NCI-H2227 (cell line): ENCODE results near the gene KIAA2012.

ENCODE experiments used
- DNase-seq: peaks from one replicate; lab custom pipeline; 2025; ENCODE audit not compliant: unreplicated experiment; lab: John Stamatoyannopoulos, UW

Gene KIAA2012

DNA sequence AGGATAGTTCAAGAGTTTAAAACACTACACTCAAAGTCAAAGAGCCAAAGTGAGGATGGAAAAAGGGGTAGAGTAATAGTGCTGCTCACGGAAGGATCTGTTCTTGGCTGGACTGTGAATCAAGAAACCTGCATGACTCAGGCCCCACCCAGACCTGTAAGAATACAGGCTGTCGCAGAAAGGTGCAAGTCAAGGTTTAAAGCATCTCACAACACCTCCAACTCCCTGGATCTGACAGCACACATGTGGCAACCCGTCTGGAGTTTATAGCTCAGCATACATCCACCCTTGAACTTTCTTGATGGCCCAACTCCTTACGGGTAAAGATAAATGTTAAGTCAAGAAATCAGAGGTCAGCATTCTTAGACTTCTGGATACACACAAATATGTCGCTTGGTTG is 6.3 kb downstream of the KIAA2012 start:
- DNase-seq: no peak

DNA sequence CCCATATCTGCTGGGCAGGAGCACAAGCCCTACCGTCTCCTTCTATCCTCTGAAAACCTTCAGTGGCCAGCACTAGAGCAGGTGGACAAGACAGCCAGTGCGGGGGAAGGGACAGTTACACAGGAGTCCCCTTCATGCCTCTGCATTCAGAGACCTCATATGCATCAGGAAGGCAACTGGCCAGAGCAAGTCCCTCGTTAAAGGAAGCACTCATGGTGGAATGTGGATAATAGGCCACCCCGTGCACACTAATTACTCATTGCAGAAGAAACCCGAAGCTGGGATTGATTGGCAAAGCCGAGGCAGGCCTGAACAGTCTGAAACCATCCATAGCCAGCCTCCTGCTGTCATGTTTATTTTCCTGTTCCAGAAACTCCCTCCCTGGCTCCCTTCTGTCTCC is 11.2 kb downstream of the KIAA2012 start:
- DNase-seq: no peak

DNA sequence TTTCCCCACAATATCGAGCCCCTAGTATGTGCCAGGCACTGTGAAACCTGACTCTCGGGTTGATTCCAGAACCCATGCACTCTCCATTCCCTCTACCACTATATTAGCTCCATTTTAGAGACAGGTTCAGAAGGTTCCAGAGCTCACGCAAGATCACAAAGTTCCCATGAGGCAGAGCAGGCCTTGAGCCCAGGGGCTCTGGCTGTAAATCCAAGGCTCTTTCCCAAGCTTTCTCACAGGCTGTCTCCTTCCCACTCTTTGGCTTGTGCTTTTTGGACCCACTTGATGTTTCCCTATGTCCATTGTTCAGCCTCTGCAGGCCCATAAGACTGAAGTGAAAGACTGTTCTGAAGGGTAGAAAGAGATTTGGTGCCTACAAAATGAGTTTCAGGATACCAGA is 15.7 kb downstream of the KIAA2012 start:
- DNase-seq: no peak

DNA sequence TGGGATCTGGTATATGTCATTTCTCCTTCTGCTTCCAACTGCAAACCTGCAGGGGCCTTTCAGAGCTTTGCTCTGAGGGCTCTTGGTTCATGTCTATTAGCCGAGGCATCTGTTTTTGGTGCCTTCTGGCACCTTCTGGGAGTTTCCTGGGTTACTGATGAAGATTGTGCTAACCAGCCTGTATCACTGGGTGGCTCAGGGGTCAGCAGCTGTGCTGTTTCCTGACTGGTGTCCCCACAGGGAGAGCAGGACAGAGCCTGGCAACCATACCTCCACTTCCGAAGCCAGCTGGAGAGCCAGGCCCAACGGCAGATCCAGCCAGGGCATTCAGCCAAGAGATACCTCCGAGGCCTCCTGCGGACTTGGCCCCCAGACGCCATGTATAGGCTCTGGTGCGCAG is 17.5 kb downstream of the KIAA2012 start:
- no peak for DNase-seq

DNA sequence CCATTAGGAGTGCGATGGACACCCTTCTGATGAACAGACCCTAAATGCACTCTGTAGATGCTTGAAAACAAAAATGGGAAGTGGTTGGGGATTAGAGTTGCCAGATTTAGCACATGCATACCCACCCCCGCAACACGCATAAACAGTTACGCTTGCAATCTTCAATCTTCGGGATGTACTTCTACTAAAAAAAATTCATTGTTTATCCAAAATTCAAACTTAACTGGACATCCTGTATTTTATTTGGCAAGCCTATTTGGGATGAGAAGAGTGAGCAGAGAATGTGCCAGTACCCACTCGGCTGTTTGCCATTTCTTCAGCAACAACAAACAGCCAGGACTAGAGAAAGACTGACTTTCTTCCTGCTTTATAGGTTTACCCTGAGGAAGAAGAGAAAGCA is 18.4 kb downstream of the KIAA2012 start:
- DNase-seq: no peak

DNA sequence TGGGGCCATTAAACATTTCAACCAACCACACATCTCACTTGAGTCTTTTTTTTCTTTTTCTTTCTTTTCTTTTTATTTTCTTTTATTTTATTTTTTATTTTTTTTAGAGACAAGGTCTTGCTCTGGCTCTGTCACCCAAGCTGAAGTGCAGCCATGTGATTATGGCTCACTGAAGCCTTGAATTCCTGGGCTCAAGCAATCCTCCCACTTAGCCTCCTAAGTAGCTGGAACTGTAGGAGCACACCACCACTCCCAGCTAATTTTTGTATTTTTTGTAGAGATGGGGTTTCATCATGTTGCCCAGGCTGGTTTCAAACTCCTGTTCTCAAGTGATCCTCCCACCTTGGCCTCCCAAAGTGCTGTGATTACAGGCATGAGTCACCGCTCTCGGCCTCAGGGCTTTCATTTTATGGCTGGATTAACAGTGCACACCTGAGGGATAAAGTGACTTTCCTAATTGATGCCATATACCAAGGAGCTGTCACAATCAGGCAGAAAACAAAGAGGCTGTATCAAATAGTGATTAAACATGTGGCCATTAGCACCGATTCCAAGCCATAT is 21.5 kb downstream of the KIAA2012 start:
- no peak for DNase-seq

DNA sequence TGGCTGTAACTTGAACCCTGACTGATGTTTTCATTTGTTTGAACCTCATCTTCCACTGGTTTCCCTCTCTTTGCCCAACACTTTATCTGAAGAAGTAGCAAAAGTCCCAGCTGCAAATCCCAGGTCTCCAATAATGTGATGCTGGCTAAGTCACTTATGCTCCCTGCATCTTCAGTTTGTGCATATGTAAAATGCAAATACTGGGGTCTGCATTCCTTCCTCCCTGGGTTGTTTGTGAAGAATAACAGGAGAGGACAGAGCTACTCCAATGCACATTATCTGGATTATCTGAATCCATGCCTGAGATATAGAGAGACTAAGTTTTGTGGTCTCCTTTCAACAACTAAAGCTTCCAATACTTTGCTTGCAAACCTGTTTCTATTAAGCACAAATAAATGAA is 22.2 kb downstream of the KIAA2012 start:
- no peak for DNase-seq

DNA sequence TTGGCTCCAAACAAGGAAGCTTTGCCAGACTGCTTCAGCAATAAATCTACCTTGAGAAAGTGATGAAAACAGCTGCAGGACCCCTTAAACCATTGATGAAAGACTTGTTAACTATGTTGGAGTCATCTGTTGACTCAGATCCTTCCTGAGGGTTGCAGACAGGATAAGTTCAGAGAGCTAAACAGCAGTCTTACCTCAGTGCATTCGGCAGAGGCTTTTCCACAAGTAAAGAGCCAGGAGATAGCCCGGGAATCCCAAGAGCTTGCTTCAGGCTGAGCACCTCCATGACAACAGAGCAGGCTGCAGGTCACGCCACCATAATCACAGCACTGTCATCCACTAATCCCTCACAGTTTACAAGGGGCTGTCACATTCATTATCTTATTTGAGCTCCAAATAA is 23.7 kb downstream of the KIAA2012 start:
- no peak for DNase-seq

DNA sequence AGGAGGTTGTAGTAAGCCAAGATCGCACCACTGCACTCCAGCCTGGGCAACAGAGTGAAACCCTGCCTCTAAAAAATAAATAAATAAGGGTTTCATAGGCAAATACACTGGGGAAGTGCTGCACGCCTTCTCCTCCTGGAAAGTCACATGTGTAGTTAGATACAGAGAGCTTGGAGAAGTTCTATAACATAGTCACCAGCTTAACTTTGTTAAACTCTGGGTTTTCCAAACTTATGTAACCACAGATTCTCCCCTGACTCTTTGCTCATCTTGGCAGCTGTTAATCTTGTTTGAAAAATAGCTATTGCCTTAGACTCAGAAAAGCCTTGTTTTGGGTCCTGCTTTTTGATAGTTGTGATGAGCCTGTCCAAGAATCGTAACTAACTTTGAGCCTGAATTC is 25.2 kb downstream of the KIAA2012 start:
- DNase-seq: no peak

DNA sequence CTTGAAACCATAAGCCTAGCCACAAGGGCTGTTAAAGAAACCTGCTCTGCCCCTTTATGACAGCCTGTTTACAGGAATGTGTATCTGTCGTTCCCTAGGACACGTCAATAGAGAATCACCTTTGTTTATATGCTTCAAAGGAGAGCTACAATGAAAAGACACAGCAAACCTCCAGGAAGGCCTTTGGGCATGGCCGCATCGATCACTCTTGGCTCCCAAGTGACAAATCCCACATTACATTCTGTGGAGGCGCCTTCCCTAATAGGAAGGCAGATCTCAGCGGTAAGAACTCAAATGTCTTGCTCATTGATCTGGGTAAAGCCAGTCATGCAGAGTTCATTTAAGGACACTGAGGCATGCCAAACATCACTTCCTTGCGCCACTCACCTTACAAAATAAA is 26.5 kb downstream of the KIAA2012 start:
- no peak for DNase-seq

DNA sequence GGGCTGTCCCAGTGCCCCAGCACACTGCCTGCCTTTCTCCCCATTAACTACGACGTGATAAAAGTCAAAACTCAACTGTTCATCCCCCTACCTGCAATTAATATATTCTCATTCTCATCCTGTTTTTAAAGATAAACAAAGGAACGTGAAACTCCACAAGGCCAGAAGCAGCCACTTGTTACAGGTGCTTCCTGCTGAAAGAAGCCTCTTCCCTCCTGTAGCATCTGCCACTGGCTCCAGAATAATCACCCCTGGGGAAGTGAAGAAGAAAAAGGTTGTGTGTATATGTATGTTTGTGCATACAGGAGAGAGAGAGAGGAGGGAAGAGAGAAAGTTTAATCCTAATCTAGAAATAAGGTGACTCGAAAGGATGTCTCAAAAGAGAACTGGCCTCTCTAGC is 27.1 kb downstream of the KIAA2012 start:
- no peak for DNase-seq

DNA sequence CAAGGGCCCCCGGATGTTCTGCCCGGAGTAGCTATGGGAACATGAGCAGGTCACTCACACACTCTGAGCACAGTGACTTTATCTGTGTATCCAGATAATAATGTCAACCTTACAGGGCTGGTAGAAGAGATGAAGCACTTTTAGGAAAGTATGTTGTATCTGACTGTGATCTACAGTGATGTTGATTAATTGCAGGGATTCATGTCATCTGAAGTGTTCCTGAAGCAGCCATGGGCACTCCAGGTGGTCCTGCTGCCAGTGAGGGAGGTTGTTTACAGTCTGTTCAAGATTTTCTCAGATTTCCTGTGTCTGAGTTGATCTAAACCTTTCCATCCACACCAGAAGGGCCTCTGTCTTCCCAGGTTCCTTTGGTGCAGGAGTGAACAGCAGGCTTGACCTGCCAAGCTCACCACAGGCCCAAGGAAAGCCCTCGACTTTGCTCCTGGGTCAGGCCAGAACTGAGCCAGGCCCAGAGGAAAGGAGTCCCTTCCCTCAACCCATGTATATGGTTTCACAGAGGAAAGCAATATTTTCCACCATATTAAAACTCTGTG is 28.0 kb downstream of the KIAA2012 start:
- peak; percentile 38 for DNase-seq

DNA sequence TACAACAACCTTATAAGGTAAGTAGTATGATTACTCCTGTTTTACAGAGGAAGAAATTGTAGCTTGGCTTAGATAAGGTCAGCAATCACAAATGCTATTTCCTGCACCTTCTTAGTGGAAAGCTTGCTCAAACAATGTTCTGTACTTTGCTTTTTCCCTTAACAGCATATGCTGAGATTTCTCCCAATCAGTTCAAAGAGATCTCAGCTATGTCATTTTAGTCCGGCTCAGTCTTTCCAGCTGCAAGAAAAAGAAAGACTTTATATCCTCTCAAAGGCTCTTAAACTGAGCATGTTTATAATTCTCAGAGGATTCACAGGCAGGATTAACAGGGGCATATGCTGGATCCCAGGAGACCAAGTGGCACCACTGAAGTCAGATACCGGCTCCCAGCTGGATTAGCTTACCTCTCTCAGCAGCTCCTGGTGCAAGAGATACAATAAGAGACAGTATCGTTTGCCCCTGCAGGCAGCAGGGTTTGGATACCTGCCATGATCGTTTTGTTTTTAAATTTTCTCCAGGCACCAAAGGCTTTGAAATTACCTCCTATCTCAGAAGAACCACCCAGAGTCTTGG is 29.5 kb downstream of the KIAA2012 start:
- DNase-seq: no peak

DNA sequence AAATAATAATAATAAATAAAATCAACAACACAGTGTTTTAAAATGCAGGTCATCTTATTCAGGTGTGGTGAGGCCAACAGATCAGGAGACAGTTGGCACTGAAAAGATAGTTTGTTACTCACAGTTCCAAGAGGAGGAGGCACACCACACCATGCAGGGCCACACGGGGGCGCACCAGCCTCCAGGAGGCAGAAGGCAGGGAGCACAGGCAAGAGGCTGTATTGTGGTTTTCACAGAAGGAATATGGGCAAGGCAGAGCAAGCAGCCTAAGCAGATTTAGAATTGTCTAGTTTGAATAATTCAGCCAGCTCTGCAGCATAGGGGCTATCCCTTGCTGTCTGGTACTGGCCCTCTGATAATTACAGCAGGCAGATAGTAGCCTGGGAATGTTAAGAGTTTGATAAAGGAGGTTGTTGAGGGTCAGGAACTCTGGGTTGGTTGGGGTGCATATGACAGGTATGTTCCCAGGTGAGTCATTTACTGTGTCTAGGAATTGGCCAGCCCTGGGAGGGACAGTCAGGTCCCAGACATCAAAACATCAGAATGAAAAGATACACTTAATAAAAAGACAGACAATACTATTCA is 31.3 kb downstream of the KIAA2012 start:
- DNase-seq: peak; percentile 76

DNA sequence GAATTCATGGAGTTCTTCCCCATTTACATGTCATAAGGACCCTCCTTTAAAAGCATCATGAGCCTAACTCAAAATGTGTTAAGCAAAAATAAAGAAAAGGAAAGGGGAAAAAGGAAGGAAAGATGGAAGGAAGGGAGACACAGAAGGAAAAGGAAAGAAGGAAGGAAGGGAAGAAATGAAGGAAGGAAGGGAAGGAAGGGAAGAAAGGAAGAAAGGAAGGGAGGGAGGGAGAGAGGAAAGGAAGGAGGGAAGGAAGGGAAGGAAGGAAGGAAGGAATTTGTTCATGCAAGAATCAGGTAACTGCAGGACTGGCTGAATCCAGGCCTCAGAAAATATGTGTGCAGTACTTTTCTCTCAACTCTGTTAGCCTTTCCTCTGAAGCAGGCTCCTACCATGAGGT is 32.0 kb downstream of the KIAA2012 start:
- no peak for DNase-seq

DNA sequence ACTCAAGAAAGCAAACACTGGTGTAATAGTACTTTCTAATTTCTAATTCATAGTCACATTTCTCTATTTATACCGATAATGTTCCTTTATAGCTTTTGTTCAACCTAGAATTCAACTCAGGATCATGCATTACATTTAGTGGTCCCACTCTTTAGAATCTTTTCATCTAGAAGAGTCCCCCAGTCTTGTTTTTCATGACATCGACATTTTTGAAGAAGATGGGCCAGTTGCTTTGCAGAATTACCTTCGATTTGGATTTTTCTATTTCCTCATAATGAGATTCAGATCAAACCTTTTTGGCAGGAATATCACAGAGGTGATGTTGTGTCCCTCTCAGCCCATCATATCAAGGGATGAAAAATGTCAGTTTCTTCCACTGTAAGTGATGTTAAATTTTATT is 35.3 kb downstream of the KIAA2012 start:
- DNase-seq: no peak

DNA sequence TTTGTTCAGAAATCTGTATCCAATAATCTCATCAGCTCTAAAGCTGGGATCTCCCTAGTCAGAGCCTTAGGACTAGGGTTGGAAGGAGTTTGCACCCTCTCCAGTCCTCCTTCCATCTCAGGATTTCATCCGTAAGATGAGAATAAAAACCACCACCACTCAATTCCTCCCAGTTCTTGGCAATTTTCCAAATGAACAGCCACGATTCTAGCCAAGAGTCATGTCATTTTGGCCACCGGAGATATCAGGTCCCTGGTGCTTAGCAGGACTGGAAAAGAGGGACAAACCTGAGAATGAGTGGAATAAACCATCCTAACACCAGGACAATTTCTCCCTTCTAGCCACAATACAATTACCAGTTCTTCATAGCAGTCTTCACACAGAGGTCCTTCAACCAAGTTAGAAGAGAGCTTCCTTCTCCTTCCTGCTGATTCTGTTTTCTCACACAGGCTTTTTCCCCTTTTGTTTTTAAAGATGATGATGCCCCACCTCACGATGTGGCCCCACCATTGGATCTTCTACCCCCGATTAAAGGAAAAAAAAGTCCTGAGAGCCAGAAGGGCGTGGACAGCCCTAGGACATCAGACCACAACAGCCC is 36.2 kb downstream of the KIAA2012 start:
- no peak for DNase-seq

DNA sequence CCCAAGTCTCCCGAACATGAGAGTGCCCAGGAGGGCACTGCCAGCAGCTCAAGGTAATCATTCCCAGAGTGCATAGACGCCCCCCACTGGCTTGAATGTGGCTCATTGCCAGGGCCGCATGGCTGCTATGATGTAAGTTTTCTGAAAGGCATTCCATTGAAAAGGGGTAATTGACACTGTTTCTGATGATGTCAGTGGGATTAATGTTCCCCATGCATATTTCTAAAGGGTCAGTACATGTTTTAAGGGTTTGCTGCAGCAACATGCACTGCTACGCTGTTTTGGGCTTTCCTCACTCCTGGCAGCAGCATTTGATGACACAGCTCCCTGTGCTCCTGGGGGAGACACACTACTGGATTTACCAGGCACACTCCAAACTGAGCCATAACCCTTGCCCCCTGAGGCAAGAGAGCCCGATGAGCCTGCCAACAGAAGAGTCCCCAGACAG is 36.7 kb downstream of the KIAA2012 start:
- DNase-seq: no peak

DNA sequence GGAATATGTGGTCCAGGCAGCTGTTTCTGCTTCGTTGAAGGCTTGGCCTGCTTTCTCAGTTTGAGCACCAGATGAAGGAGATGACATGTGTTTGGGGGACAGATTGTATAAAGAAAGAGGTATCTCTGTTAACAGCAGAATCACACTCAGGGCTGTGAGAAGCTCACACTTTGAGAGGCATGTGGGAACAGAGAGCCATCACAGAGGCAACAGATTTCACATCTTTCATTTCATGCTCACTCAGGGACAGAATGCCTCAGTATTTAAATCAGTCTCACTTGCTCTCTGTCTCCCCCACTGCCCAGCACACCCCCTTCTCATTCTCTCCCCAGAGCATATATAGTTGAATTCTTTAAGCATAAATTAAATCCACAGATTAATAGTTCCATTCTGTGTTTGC is 37.4 kb downstream of the KIAA2012 start:
- DNase-seq: no peak

DNA sequence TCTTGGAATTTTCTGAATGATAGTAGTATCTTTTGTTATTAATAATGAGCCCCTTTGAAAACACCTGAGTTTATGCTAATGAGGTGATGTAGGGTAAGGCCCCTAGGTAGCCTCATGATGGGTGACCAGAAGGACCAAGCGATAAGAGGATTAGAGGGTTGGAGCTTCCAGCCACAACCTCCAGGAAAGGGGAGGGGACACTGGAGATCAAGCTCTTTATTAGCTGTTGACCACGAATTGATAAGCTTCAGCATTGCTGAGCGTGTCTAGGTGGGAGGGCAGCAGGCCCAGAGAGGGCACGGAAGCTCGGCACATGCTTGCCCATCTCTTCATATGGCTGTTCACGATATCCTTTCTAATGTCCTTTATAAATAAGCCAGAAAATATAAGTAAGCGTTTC is 39.0 kb downstream of the KIAA2012 start:
- DNase-seq: no peak

DNA sequence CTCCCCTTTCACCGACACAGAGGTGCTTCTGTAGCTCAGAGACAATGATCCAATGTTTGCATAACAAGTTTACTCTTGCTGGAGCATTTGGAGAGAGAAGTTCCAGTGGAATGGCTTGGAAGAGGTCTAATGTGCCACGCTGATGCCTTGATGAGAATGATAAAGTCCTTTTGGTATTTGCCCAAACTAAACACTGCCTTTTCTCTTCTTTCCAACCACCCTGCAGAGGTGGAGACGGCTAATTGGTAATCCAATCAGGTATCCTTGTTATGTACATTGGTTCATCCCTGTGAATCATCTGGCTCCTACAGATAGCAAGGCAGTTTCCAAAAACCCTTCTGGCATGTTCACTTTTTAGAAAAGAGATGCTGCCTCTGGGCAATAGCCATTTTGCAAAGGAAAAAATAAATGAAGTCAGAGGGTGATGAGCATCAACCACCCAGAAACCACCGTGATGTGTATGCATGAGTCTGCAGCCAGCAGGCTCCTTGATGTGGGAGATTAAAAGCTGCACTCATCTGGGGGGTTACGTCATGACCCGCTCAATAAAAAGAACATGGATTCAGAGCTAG is 40.6 kb downstream of the KIAA2012 start:
- no peak for DNase-seq

DNA sequence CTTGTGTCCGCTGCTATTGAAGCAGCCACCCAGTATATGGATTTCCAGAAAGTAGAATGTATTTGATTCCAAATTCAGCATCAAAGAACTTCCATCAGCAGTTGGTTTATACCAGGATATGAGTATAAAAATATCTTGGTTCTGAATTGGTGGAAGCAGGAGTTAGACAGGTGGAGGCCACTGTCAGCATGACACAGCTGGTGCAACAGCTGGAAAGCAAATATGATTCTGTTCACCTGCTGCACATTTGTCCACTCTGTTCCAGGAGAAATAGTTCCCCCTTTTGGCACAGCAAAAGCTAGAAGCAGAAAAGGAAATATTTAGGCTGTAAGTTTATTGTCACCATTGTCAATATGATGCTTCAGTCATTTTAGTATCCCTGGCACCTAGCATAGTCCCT is 41.2 kb downstream of the KIAA2012 start:
- DNase-seq: no peak
